Heart left ventricle (tissue), 13 donors: ENCODE measurements around the gene BICRAL.

Source experiments
- CTCF ChIP-seq, 12 donors: fragments of 200-600 bp; sonication (generic) in 4 of 12; IDR thresholded peaks; one replicate each; pipeline versions ENCODE4 v1.5.0 to v1.8.0; 2018 to 2022; ENCODE audit warnings: antibody characterized with exemption in 12 of 12, mild to moderate bottlenecking in 5 of 12
- POLR2A ChIP-seq, 2 donors: fragments of 450-650 bp; IDR thresholded peaks; one replicate each; pipeline ENCODE4 v1.6.1; 2017; ENCODE audit warnings: antibody characterized with exemption in 2 of 2, mild to moderate bottlenecking in 2 of 2, moderate library complexity in 2 of 2
- donor health status: ischemic (EF 13 %, LVEDD 7.1; RV severe dilation, severe dysfunction).
- donor health status: DM: no; HTN: yes; CAD: no.
- donor health status: DM: no; HTN: no; CAD: no.
- donor health status: ischemic (EF 25% LVEDD 6.9; RV normal size, moderate dysfunction).
- donor health status: ischemic (EF 25% LVEDD 5.7; RV mildly dilated, moderate dysfunction).
- donor health status: ischemic (EF 35%, LVEDD 5.7; RV mildly dilated, moderate dysfunction).
- donor health status: nonischemic (EF 11% LVEDD 7.7; RV severe dilation, severe dysfunction).
- donor health status: DM: yes; HTN: yes; CAD: no.
- donor health status: PGD.
- donor health status: ischemic (EF 29% LVEDD 5.4; RV normal size, mild dysfunction).
- donor health status: nonischemic (EF 23%, LVEDD 6.1; RV moderate dilation, normal function).

GRCh38 chr6:42818416-42818815 lies 36.6 kb downstream of the BICRAL start:
- TF ChIP-seq CTCF (IDR thresholded peaks at IDR 0.05) (no peak), POLR2A (IDR thresholded peaks at IDR 0.05) (no peak)
